HG03565 (cell line): ENCODE measurements around the gene TMPRSS5.
"Not testable (repeated sequence)": the region's sequence is repeated elsewhere in the genome, so short reads cannot be mapped to it uniquely, and the experiment has no call there.

Source experiments
- ATAC-seq: cut with Tn5 transposase; IDR thresholded peaks from one replicate; pipeline ENCODE4 v1.9.1; 2021; ENCODE audit warnings: mild to moderate bottlenecking, moderate library complexity; ENCODE audit not compliant: unreplicated experiment

TMPRSS5 gene

DNA sequence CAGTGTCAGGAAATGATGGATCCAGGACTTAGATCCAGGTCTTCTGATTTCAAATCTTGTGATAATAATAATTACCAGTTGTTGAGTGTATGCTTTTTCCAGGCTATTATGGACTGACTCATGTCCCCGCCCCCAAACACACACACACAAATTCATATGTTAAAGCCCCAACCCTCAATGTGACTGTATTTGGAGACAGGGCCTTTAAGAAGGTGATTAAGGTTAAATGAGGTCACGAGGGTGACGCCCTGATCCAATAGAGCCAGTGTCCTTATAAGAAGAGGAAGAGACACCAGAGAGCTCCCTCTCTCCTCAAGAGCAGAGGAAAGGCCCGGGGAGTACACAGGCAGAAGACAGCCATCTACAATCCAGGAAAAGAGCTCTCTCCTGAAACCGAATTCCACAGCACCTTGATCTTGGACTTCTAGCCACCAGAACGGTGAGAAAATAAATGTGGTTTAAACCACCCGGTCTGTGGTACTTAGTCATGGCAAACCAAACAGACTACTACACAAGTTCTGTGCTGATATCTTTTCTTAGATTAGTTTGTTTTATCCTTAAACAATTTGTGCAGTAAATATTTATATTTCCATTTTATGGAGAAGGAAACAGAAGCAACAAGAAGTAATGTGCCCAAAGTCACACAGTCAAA is 8.2 kb downstream of the TMPRSS5 start:
- no peak for ATAC-seq

DNA sequence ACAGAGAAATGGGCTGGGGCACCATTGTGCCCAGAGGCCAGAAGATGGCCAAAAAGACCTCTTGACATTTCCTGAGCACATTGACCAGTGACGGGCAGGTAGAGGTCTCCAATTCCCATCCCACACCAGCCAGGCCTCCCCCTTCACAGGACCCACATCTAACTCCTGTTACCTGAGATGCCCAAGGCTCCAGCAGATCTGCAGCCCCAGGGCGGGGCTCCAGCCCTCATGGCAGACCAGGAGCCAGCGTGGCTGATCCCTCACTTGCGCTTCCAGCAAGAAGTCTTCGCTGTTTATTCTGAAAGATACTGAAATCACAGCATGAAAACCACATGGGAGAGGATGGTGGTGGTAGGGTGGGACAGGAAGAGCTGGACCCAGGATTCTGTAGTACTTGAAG is 9.0 kb downstream of the TMPRSS5 start:
- ATAC-seq, result no peak

DNA sequence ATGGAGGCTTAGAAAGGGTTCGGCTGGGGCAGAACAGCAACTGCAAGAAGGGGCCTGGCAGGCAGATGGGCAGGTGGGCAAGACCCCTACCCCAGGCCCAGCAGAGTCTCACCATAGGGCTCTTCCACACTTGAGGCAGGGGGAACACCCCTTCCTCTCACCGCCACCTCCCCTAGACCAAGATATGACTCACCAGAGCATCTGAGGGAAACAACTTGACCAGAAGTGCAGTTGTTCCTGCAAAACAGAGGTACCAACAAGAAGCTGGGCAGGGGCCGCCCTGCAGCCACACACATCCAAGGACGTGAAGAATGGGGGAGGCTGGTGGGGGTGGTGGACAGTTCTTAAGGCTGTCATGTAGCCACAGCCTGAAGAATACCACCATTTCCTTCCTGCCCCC is 10.9 kb downstream of the TMPRSS5 start:
- no peak for ATAC-seq

DNA sequence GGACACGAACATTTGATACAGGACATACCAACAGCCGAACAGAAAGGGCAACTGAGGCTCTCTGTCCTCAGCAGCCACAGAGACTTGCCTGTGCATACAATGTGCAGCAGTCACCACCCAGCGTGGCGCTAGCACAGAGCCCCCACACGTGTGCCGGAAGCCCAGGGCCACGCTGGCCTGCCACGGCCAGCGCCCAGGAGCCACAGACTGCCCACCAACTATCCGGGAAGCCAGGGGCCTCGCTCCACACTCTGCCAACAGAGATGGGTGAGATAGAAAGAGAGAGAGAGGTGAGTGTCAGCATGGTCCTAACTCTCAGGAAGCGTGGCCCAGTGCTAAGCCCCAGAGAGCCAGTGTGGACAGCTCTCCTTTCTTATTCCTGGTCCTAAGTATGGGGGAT is 11.7 kb downstream of the TMPRSS5 start:
- ATAC-seq, result no peak

DNA sequence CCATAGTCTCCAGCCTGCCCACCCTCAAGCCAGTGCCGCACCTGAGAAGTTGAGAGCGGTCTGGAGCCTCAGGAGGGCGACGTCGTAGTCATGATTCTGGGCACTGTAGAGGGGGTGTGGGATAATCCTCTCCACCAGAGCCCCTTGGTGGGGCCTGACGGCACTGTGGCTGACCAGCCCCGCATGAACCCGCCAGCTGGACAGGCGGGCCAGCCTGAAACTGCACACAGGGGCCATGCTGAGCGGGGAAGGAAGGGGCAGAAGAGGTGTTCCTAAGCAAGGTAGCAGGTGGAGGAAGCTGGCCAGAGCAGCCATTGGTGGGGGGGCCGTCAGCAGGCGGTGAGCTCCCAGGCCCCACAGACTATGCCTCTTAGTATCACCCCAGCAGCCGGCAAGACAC is 13.1 kb downstream of the TMPRSS5 start:
- no peak for ATAC-seq

DNA sequence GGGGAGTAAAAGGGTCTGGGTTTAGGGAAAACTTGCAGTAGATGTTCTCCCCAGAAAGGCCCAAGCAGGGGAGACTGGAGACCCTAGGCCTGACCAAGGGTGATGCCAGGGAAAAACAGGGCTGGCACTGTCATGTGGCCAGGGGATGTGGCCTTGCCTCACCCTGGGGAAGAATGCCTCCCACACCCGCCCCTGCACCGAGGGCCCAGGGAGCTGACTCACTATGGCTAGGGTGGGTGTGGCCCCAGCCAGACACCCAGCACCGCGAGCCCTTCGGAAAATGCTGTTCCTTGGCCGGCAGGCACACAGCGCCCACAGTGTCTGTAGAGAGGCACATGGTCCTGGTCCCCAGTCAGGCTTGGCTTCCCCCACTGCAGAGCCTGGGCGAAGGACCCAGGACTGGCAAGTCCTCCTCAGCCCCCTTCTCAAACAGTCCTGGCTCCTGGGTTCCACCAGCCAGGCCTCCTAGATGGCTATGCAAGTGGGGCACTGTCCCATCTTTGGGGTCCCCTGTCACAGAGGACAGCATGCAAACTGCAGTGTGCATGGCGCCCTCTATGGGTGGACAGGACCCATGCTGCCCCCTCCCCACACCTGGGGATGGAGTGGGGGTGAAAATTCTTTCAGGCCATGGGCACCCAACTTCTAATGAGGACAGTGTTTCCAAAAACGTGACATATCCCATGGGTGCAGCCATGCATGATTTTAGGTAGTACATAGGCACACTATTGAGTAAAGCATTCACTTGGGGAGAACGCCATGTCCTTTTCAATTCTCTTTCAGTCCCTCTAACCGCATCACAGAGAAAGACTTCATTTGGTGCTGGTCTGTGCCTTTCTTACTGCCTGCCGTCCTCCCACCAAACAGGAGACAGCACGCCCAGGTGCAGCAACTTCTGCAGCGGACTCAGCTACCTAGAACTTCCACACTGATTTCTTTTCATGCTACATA is 15.2 kb downstream of the TMPRSS5 start:
- ATAC-seq, result no peak

DNA sequence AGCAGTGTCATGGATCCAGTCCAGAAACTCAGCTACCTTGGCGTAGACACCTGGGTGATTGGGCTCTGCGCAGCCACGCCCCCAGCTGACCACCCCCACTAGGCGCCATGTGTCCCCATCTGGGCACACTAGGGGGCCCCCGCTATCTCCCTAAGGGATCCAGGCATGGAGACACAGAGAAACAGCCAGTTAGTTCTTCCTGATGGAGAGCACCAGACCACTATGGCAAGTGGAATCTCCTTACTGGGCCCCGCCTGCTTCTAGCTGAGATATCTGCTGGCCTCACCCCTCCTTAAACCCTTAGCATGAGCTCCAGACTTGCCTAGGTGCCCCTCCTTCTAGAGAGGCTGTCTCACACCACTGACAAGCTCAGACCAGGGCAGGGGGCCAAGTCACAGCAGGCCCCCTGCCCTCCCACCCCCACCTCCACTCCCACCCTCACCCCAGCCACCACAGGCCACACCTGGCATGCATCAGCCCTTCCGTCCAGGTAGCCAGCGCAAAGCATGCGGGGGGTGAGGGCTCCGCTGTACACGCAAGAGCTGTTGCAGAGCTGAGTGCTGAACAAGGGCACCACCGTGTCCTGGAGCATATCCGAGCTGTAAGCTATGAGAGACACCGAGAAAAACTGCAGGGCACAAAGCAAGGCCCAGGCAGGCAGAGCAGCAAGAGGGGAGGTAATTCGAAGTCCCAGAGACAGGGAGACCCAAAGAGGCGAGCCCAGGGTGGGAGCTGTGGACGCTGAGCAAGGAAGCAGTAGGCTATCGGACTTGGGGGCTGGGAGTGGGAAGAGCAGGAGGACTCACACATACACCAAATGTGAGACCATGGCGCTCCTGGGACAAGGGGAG is 16.1 kb downstream of the TMPRSS5 start:
- ATAC-seq, result no peak

DNA sequence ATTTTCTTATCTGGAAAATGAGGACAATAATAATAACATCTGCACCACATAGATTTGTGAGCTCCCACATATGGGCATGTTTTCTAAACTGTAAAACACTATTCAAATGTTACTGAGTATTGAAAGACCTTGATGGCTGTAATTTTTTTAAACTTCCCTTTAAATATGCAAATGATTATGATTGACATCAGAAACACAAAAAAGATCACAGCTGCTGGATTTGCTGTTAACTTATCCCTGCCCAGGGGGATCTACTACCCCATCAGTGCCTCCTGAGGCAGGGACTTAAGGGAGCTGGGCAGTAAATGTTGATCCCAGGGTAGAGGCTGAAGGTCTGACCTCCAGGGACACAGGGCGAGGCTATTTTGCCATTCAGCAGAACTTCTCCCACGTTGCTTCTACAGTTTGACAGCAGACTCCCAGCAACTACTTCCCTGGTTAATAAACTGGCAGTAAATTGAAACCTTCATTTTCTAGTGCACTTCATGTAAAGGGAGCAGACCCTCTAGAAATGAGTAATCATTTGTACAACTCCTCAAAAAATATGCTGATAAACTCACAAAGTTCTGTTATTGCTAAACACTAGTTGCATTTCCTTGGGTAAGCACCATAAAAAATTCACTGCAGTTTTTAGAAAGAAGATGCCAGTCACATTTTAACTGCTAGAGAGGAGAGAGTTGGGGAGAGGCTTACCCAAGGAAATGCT is 20.3 kb downstream of the TMPRSS5 start:
- ATAC-seq, result peak; percentile 41

DNA sequence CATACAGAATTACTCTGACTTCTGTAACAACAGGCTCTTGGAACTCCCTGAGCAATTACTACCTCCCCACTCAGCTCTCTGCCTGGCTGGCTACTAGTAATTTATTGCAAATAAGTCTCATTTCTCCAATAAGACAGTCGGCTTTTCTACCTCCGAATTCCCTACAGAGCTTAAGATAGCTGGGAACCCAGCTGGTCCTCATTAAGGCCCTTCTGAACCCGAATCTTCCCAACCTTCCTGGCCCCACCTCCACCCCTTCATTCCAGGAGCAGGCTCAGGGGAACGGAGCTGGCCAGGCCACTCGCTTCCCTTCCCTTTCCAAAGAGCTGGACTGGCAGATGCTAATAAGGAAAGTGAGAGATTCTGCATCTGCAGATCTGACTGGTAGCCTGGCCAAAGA is 21.6 kb downstream of the TMPRSS5 start:
- no peak for ATAC-seq

DNA sequence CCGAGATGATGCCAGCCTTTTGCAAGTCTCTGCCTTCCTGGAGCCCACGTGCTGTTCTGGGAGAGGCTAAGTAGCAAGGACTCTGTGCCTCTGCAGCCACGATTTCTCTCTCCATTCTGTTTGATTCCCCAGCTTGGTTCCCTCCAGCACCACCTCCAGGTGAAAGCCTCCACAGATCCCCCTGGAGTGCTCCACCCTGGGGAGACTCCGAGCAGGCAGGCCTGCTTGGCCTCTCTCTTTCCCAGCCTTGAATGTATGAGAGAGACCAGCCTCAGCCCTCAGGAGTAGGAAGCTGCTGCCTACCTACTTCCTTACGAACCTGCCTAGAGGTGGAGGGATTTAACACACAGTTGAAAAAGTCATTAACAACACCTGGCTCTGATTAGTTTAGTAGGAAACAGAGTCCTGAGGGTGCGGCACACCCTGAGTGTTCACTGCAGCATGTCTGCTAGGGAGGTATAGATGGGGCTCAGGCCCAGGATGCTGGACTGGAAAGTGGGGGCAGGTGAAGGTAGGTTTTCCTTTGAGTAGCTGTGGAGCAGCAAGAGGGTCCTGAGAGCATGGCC is 22.5 kb downstream of the TMPRSS5 start:
- no peak for ATAC-seq

DNA sequence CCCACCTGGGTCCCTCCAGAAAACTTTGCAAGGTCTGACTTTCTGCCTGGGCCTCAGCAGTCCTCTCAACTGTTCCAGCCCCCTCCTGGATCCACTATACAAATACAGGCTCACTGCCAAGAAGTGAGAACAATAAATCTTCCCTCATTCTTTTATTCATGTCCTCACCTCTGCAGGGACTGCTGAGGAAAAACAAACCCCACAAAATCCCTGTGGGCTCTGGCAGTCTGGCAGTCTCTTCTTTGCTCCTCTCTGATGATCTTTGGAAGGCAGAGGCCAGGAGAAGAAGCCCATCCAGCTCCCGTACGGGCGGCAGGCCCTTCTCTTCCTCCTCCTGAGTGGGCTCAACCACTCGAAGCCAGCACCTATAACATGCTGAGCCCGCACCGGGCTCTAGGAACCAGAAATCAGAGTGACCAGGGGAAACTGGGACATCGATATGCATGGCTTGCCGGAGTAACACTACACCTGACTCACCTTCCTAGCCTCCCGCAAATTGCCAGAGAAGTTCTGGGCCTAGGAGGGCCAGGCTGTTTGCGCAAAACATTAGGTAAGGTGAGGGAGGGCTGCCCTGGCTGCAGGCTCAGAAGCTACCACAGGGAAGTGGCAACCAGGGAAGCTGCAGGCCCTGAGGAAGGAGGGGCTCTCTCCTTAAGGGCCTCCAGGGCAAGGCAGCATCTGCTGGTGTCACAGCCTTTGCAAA is 24.2 kb downstream of the TMPRSS5 start:
- ATAC-seq, result no peak

DNA sequence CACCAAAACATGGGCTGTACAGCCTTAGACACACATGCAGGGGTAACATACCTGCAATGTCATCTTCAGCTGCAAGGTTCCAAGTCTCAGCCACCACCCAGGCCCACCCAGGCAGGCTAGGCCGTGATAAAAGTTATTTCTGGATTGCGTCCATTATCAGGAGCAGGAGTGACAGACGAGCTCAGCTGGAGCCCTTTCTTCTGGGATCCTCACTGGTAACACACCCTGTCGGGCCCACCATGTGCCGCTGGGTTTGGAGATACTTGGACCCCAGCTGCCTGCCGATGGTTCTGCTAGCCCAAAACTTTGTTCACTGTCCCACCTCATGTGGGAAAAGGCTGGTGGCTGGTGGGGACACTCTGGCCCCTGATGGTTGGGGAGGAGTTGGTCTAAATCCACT is 24.8 kb downstream of the TMPRSS5 start:
- no peak for ATAC-seq

DNA sequence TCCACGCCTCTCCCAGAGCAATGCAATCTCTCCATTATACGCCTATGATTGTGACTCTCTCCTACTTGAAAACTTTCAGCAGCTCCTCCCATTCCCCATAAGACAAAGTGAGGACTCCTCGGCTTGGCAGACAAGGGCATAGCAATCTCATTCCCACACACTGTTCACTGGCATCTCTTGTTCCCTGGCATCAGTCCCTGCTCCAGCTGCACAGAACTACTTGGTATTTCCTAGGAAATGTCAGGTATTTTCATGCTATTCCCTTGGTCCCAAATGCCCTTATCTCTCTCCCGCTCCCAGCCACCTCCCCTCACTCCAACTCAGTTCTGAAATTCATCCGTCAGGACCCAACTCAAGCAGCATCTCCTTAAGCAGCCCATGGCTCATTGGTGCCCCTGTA is 28.4 kb downstream of the TMPRSS5 start:
- no peak for ATAC-seq

DNA sequence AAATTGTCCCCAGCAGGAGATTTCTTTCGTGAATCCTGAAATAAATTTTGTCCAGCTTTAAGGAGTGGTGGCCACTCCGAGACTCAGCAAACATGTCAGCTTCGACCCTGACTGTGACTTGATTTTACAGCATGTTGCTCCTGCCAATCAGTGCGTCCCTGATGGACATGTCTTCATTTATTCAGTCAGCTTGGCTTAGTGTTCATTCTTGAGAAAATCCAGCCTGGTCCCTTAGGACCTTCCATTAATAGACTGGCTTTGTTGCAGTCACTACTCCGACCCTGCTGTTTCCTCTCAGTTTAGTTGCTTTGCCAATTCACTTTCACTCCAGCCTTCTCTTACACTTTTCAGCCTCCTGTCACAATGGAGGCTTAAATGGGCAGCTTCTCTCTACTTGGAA is 30.5 kb downstream of the TMPRSS5 start:
- no peak for ATAC-seq

DNA sequence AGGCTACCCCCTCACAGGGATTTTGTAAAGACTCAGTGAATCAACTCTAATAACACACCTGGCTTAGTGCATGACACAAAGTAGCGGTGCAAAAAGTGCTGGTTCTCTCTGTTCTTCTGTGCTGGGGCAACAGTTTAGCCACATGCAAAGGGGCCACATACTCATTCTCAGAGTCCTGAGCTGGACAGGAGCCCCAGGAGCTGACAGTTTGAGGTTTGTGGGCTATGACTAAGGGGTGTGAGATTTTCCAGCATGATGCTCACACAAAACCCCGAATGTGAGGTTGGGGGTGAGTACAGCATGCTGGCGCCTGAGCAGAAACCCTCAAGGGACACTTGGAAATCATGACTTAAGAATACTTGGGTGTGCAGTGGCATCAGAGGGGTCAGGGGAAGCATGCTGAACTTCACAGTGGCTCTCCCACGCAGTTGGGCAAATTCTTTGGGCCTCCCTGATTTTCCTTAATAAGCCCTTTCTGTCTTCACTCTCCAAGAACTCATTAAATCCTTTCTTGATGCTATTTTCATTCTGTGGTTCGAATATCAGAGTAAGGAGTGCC is 31.0 kb downstream of the TMPRSS5 start:
- peak; percentile 91 for ATAC-seq

DNA sequence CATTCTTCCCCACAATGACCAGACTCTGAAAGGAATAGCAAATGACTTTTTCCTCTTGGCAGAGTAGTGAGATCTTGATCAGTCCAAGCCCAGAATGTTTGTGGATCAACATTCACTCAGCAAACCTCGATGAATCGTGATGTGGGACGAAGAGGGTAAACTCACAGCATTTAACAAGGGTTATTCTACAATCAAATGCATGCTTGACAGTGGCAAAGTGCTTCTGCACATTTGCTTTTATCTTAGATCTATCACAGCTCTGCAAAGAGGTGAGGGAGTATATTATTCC is 31.8 kb downstream of the TMPRSS5 start:
- ATAC-seq, result no peak

DNA sequence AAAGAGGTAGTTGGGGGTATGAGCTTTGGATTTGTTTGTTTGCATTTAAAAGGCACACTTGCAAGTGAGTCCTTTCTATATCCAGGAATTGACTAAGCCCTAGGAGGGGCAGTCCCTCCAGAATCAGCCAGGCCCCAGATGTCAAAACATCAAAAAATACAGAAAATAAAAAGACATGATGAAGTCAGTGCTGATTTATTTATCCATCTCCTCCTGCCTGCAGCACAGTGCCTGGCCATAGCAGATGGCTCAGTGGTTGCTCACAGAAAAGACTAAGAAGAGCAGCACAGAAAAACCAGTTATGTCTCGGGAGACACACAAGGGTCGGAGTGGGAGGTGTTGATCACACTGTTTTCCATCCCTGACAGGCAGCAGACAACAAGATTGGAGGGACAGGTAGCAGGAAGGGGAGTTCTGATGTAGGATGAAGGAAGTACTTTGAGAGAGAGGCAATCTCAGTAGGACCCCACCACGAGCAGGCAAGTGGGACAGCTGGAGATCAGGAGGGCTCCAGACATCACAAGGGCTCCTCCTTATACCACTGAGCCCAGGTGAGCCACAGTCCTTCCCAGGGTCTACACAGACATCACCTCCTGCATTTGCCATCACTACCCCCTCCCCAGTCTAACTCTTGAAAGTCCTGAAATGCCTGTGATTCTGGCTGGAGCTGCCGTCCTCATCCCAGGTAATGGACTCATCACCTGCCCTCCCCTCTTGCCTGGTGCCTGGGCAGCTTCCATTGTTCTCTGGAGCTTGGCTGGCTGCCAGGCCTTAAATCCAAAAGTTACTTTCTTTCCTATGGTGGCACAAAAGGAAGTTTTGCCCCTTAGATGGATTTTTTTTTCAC is 32.3 kb downstream of the TMPRSS5 start:
- ATAC-seq, result no peak

DNA sequence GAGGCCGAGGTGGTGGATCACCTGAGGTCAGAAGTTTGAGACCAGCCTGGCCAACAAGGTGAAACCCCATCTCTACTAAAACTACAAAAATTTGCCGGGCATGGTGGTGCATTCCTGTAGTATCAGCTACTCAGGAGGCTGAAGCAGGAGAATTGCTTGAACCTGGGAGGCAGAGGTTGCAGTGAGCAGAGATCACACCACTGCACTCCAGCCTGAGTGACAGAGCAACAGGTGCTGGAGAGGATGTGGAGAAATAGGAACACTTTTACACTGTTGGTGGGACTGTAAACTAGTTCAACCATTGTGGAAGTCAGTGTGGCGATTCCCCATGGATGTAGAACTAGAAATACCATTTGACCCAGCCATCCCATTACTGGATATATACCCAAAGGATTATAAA is 34.2 kb downstream of the TMPRSS5 start:
- not testable (repeated sequence) for ATAC-seq

DNA sequence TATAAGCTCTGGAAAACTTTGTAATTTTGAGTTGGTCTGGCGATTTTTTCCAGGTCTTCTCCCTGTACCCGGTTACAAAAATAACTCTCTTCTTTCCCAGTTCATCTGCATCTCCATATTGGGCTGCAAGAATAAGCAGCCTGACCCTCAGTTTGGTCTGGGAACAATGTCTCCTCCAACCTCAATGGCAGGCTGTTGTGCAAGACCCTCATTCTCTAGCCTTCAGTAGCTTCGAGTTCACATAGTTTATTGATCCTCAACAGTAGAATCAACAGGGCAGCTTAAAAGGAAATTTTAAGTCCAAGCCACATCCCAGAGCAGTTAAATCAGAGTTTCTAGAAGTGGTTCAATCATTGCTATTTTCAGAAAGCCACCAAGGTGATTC is 35.3 kb downstream of the TMPRSS5 start:
- ATAC-seq, result no peak
